Transverse colon (tissue), 4 donors: Measurements from ENCODE around the gene ZNF518A. TPM values are rescaled to one million over a fixed set of nuclear protein-coding genes. Genes with fewer than 3 reads are reported as not detected.

Experiments used
- DNase-seq: peaks from one replicate; pipeline ENCODE4 v3.0.0-alpha.2; 2019
- H3K27ac ChIP-seq, 4 donors: fragments of 200-600 bp; sonication (generic); 2 replicates each; pipeline ENCODE4 v1.5.1; 2016 to 2018; ENCODE audit warnings: inconsistent platforms in 4 of 4
- H3K27me3 ChIP-seq: fragments of 200-600 bp; sonication (generic); 2 replicates; pipeline ENCODE4 v1.5.1; 2017; ENCODE audit warnings: inconsistent platforms
- H3K36me3 ChIP-seq, 4 donors: fragments of 200-600 bp; sonication (generic); 2 replicates each; pipeline ENCODE4 v1.5.1; 2017 to 2019; ENCODE audit warnings: inconsistent platforms in 4 of 4
- H3K4me1 ChIP-seq, 4 donors: fragments of 200-600 bp; sonication (generic); 2 replicates each; pipeline ENCODE4 v1.5.1; 2017 to 2020; ENCODE audit warnings: inconsistent platforms in 4 of 4
- H3K4me3 ChIP-seq, 4 donors: fragments of 200-600 bp; sonication (generic); 1 replicate in 1 of 4; 2 replicates in 3 of 4; pipeline versions ENCODE4 v1.5.1 to v1.6.1; 2017 to 2019; ENCODE audit warnings: inconsistent platforms in 4 of 4
- H3K9me3 ChIP-seq, 2 donors: fragments of 200-600 bp; sonication (generic); 2 replicates each; pipeline ENCODE4 v1.5.1; 2017 to 2019; ENCODE audit warnings: inconsistent platforms in 2 of 2
- EP300 ChIP-seq: sonication (generic); formaldehyde crosslinking; IDR thresholded peaks from one replicate; pipeline ENCODE4 v1.6.1; 2017; ENCODE audit warnings: antibody characterized with exemption, low read depth
- POLR2A ChIP-seq: fragments of 450-650 bp; IDR thresholded peaks from one replicate; pipeline ENCODE4 v1.6.1; 2016; ENCODE audit warnings: antibody characterized with exemption, mild to moderate bottlenecking, moderate library complexity
- POLR2AphosphoS5 ChIP-seq, 3 donors: sonication (generic); formaldehyde crosslinking; IDR thresholded peaks; one replicate each; pipeline ENCODE4 v1.6.1; 2016; ENCODE audit warnings: antibody characterized with exemption in 3 of 3
- WGBS, 2 donors: methylation state at CpG; one replicate each; pipeline ENCODE4 v1.1.5; 2018; ENCODE audit warnings: low coverage in 1 of 2; 5-methylcytosine and 5-hydroxymethylcytosine counted together
- in situ Hi-C, 4 donors: fragments of 200-750 bp; cut with MboI; loops; one replicate each; pipeline versions ENCODE4 v1.15.0 to v1.15.1; 2017; ENCODE audit warnings: low sequenced_read_pairs in 3 of 4, low pct_ligation_motif_present in 1 of 4, low pct_unique_long_range_greater_than_20kb in 1 of 4
- intact Hi-C: fragments of 100-400 bp; cut with DNase I; formaldehyde crosslinking; loops from one replicate; pipeline ENCODE4 v1.15.1; 2023; ENCODE audit warnings: low total_unique reads
- total RNA-seq, 4 donors: library from RNA; depleted of rRNA; stranded (reverse); fragments of >200 nt; gene quantifications; one replicate each; pipeline ENCODE4 v1.1.0, GENCODE V29; 2016
- TF ChIP-seq, protein P1 (sequence below), 5 experiments: fragments of 200-600 bp in 3 of 5; fragments of 450-650 bp in 2 of 5; sonication (generic) in 3 of 5; IDR thresholded peaks; 1 replicate in 2 of 5; 2 replicates in 3 of 5; pipeline ENCODE4 v1.5.1; 2016 to 2017; ENCODE audit warnings: antibody characterized with exemption in 5 of 5, inconsistent platforms in 3 of 5, mild to moderate bottlenecking in 2 of 5, moderate library complexity in 1 of 5

ZNF518A gene
- total RNA-seq, 4 donors from 2014 or later, result 19.5 to 44.6 (median 36.8) TPM

DNA sequence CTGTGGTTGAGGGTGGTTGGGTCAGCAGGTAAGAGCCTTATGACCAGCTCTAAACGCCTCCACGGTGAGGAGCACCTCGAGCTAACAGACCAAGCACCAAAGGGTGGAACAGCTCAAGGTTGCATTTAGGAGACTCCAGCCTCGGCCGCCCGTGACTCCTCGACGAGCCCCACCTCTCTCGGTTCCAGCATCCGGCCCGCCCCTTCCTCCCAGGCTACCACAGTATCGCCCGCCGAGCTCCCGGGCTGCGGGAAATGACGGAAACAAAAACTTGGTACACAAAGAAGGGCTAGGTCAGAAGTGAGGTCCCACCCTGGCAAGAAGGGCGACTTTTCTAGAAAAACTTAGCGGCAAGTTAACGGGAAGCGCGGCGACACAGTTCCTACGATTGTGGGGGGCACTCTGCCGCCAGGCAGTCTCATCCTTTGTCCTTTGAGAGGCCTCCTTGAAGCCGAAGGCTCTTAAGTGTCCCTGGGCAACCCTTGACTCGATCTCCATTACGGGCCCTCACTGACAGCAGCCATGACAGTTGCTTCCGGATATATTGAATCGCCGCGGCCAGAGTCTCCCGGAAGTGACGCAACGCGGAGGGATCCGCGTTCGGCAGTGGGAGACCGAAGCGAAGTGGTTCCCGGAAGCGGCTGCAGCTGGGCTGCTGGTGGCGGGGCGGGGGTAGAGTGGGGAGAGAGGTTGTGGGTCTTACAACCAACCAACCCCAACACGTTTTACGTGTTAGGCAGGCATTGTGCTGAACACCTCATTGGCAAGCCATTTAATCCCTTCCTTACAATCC is 40.2 kb upstream of the ZNF518A start:
- H3K27ac ChIP-seq, result peak overlapping the region; percentile 88 to 94 (median 93)
- DNase-seq, result peak; percentile 95
- in situ Hi-C loops, result loop anchor here in 1 of 4 donors (5.0 kb wide), 1 partner anchor 42 kb away; the partner anchor contains the start of gene ZNF518A
- intact Hi-C loops, result no loop called here
- H3K4me1 ChIP-seq, result peaks cover 3 to 15% (median 5%) of the 10 kb centered on the region in 4 donors
- TF ChIP-seq POLR2A, result peak; percentile 82
- peak; percentile 75 to 88 (median 85) for TF ChIP-seq POLR2AphosphoS5 (IDR thresholded peaks at IDR 0.05)
- TF ChIP-seq EP300, result no peak
- TF ChIP-seq, protein P1, sequence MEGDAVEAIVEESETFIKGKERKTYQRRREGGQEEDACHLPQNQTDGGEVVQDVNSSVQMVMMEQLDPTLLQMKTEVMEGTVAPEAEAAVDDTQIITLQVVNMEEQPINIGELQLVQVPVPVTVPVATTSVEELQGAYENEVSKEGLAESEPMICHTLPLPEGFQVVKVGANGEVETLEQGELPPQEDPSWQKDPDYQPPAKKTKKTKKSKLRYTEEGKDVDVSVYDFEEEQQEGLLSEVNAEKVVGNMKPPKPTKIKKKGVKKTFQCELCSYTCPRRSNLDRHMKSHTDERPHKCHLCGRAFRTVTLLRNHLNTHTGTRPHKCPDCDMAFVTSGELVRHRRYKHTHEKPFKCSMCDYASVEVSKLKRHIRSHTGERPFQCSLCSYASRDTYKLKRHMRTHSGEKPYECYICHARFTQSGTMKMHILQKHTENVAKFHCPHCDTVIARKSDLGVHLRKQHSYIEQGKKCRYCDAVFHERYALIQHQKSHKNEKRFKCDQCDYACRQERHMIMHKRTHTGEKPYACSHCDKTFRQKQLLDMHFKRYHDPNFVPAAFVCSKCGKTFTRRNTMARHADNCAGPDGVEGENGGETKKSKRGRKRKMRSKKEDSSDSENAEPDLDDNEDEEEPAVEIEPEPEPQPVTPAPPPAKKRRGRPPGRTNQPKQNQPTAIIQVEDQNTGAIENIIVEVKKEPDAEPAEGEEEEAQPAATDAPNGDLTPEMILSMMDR (IDR thresholded peaks at IDR 0.05), result no peak
- peaks cover 37% of the 10 kb centered on the region for H3K27me3 ChIP-seq
- peak overlapping the region; percentile 53 to 75 (median 68) for H3K4me3 ChIP-seq
- H3K36me3 ChIP-seq, result no peaks in the 10 kb centered on the region
- 9% methylated on average over 46 of the region's 47 CpGs; no CpG with 5 or more reads in 1 of the 2 donors for WGBS, 2 donors
- no peaks in the 10 kb centered on the region for H3K9me3 ChIP-seq

DNA sequence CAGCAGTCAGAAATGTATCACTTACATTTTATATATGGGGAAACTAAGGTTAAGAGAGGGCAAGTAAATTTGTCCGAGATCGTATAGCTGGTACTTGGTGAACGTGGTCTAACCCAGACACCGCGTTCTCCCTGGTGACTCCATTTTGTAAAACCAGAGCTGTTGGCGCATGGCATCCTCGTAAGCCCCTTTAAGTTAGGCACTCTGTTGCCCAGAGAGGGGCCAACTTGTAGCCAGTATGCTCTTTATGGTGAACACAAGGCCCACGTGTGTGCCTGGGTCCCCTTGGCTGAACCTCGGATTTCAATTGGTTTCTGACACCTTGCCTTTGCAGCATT is 39.7 kb upstream of the ZNF518A start:
- peak; percentile 8 for DNase-seq
- Histone ChIP-seq H3K36me3 (no peaks in the 10 kb centered on the region), H3K4me1 (peaks cover 3 to 15% (median 5%) of the 10 kb centered on the region in 4 donors), H3K27ac (peak overlapping the region; percentile 88 to 94 (median 93)), H3K27me3 (peaks cover 42% of the 10 kb centered on the region), H3K4me3 (peak overlapping the region; percentile 53 to 75 (median 68)), H3K9me3 (no peaks in the 10 kb centered on the region)
- intact Hi-C loops, result no loop called here
- 69 to 80% methylated on average over 2 to 9 of the region's 9 CpGs for WGBS, 2 donors
- TF ChIP-seq POLR2A, result no peak
- no peak for TF ChIP-seq EP300
- no peak for TF ChIP-seq POLR2AphosphoS5 (IDR thresholded peaks at IDR 0.05)
- TF ChIP-seq, protein P1 (IDR thresholded peaks at IDR 0.05), result no peak
- in situ Hi-C loops, result loop anchor here in 1 of 4 donors (5.0 kb wide), 1 partner anchor 42 kb away; the partner anchor contains the start of gene ZNF518A

DNA sequence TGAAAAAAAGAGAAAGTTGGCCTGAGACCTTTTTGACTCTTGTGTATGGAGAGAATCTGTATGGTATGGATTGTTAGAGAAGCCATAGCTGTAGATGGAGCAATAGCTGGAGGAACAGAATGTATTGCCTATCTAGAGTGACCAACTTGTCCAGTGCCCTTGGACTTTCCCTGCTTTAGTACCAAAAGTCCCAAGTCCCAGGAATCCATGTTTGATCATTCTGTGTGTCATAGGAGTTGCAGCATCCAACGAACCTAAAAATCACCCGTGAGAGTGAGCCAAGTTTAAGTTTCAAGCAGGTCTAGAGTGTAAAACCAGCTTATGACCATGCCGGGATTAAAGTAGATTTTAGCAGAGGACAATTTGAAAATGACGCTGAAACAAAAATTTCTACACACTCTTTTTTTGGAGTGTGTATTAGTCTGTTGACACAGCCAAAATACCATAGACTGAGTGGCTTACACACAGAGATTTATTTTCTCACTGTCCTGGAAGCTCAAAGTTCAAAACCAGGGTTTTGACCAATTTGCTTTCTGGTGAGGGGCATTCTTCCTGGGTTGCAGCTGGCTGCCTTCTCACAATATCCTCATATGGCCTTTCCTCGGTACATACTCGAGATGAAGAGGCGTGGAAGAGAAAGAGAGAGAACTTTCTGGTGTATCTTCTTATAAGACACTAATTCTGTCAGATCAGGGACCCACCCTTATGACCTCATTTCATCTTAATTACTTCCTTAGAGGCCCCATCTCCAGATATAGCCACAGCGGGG is 36.9 kb upstream of the ZNF518A start:
- no peak for DNase-seq
- whole genome bisulfite sequencing, 2 donors, result 77 to 89% methylated on average over 5 to 8 of the region's 8 CpGs
- Histone ChIP-seq H3K4me3 (no peak overlapping the region), H3K4me1 (peaks cover 3 to 15% (median 5%) of the 10 kb centered on the region in 4 donors), H3K9me3 (no peaks in the 10 kb centered on the region), H3K27ac (no peak overlapping the region), H3K27me3 (peaks cover 70% of the 10 kb centered on the region), H3K36me3 (no peaks in the 10 kb centered on the region)
- intact Hi-C loops (no loop called here), in situ Hi-C loops (loop anchor here in 1 of 4 donors (5.0 kb wide), 1 partner anchor 39 kb away; the partner anchor contains the start of gene ZNF518A)
- TF ChIP-seq EP300 (no peak), POLR2A (no peak), POLR2AphosphoS5 (IDR thresholded peaks at IDR 0.05) (no peak)
- TF ChIP-seq, protein P1 (IDR thresholded peaks at IDR 0.05), result no peak

DNA sequence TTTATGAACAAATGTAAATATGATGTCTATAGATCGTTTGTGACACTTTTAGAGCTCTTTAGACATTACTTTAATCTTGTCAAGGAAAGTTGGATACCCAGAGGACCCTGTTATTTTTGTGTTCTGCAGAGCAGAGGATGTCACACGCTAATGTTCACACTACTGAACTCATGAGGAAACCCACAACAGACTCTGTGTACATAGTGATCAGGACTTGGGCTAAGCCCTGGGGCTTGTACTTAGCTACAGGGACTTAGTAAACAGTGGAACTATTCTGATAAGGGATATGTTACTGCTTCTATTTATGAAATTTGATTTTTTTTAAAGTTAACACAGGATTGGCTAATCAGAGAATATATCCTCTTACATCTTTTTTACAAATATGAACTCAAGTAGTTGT is 36.1 kb upstream of the ZNF518A start:
- TF ChIP-seq, protein P1 (IDR thresholded peaks at IDR 0.05), result no peak
- TF ChIP-seq POLR2AphosphoS5 (IDR thresholded peaks at IDR 0.05), result no peak
- TF ChIP-seq EP300, result no peak
- no peak for TF ChIP-seq POLR2A
- in situ Hi-C loops (loop anchor here in 1 of 4 donors (5.0 kb wide), 1 partner anchor 38 kb away; the partner anchor contains the start of gene ZNF518A), intact Hi-C loops (no loop called here)
- H3K4me3 ChIP-seq, result no peak overlapping the region
- no peaks in the 10 kb centered on the region for H3K36me3 ChIP-seq
- H3K4me1 ChIP-seq, result peaks cover under 1 to 8% (median 5%) of the 10 kb centered on the region in 4 donors
- no peaks in the 10 kb centered on the region for H3K9me3 ChIP-seq
- DNase-seq, result no peak
- 52 to 54% methylated on average over 2 of the region's 2 CpGs for WGBS, 2 donors
- H3K27ac ChIP-seq, result no peak overlapping the region
- peaks cover 78% of the 10 kb centered on the region for H3K27me3 ChIP-seq
